Sigmoid colon (tissue), 7 donors: ENCODE results near the gene DNAI4. TPM values are rescaled to one million over a fixed set of nuclear protein-coding genes. Genes with fewer than 3 reads are reported as not detected.

Experiments
- DNase-seq: peaks from one replicate; pipeline ENCODE4 v3.0.0-alpha.2; 2019
- H3K27ac ChIP-seq, 4 donors: fragments of 200-600 bp; sonication (generic); one replicate each; pipeline ENCODE4 v1.5.1; 2016 to 2019; ENCODE audit warnings: mild to moderate bottlenecking in 1 of 4
- H3K27me3 ChIP-seq, 3 donors: fragments of 200-600 bp; sonication (generic); one replicate each; pipeline ENCODE4 v1.5.1; 2019; ENCODE audit warnings: mild to moderate bottlenecking in 1 of 3
- H3K36me3 ChIP-seq, 4 donors: fragments of 200-600 bp; sonication (generic); one replicate each; pipeline ENCODE4 v1.5.1; 2016 to 2019
- H3K4me1 ChIP-seq, 4 donors: fragments of 200-600 bp; sonication (generic); one replicate each; pipeline ENCODE4 v1.5.1; 2017 to 2019
- H3K4me3 ChIP-seq, 4 donors: fragments of 200-600 bp; sonication (generic); one replicate each; pipeline ENCODE4 v1.5.1; 2017 to 2019; ENCODE audit warnings: mild to moderate bottlenecking in 2 of 4, moderate library complexity in 1 of 4
- H3K9me3 ChIP-seq, 4 donors: fragments of 200-600 bp in 3 of 4; sonication (generic) in 3 of 4; one replicate each; pipeline versions ENCODE4 v1.5.1 to v1.6.1; 2013 to 2019
- EP300 ChIP-seq, 4 donors: sonication (generic); formaldehyde crosslinking; IDR thresholded peaks; one replicate each; pipeline ENCODE4 v1.6.1; 2017; ENCODE audit warnings: antibody characterized with exemption in 4 of 4
- POLR2A ChIP-seq, 2 donors: fragments of 450-650 bp; IDR thresholded peaks; one replicate each; pipeline ENCODE4 v1.6.1; 2016; ENCODE audit warnings: antibody characterized with exemption in 2 of 2, mild to moderate bottlenecking in 2 of 2, moderate library complexity in 2 of 2
- POLR2AphosphoS5 ChIP-seq, 4 donors: sonication (generic); formaldehyde crosslinking; IDR thresholded peaks; one replicate each; pipeline ENCODE4 v1.6.1; 2017; ENCODE audit warnings: antibody characterized with exemption in 4 of 4
- WGBS, 2 donors: extraction: QIAGEN DNeasy Blood & Tissue Kit; methylation state at CpG; one replicate each; pipeline ENCODE4 v1.1.7; 2013; 5-methylcytosine and 5-hydroxymethylcytosine counted together
- intact Hi-C: fragments of 100-400 bp; cut with DNase I; formaldehyde crosslinking; loops from one replicate; pipeline ENCODE4 v1.15.1; 2023
- polyA plus RNA-seq, 3 donors: library from polyadenylated mRNA; stranded (reverse); fragments of 200-250 nt; gene quantifications; one replicate each; pipeline ENCODE4 v1.2.3, GENCODE V29; 2013
- total RNA-seq, 4 donors: library from RNA; depleted of rRNA; stranded (reverse); fragments of >200 nt; gene quantifications; one replicate each; pipeline ENCODE4 v1.1.0, GENCODE V29; 2016
- TF ChIP-seq, protein P1 (sequence below), 4 experiments: fragments of 450-650 bp in 3 of 4; fragments of 200-600 bp in 1 of 4; IDR thresholded peaks; one replicate each; pipeline ENCODE4 v1.5.1; 2016 to 2019; ENCODE audit warnings: antibody characterized with exemption in 4 of 4, mild to moderate bottlenecking in 3 of 4, moderate library complexity in 2 of 4
- donor health status: healthy with polysubstance abuse.
- donor health status: Bipolar disorder and iron deficiency.
- donor health status: healthy.

Gene DNAI4
- total and polyA plus RNA-seq, 7 donors: 3.0 to 16.1 (median 8.4) TPM

DNA sequence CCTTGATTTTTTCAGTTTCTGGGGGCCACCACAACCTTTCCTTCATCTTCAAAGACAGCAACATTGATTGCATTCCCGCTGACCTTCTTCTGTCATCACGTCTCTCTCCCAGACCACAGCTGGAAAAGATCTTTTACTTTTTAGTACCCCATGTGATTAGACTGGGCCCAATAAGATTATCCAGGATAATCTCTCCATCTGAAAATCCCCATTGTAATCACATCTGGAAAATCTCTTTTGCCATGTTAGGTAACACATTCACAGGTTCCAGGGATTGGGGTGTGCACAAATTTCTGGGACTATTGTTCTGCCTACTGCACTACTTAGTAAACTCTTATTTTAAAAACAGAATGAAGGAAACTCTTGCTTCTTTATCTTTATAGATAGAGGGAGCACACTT lies 76.5 kb downstream of the DNAI4 start:
- no peaks in the 10 kb centered on the region for H3K4me1 ChIP-seq
- TF ChIP-seq, protein P1, sequence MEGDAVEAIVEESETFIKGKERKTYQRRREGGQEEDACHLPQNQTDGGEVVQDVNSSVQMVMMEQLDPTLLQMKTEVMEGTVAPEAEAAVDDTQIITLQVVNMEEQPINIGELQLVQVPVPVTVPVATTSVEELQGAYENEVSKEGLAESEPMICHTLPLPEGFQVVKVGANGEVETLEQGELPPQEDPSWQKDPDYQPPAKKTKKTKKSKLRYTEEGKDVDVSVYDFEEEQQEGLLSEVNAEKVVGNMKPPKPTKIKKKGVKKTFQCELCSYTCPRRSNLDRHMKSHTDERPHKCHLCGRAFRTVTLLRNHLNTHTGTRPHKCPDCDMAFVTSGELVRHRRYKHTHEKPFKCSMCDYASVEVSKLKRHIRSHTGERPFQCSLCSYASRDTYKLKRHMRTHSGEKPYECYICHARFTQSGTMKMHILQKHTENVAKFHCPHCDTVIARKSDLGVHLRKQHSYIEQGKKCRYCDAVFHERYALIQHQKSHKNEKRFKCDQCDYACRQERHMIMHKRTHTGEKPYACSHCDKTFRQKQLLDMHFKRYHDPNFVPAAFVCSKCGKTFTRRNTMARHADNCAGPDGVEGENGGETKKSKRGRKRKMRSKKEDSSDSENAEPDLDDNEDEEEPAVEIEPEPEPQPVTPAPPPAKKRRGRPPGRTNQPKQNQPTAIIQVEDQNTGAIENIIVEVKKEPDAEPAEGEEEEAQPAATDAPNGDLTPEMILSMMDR (IDR thresholded peaks at IDR 0.05): no peak
- TF ChIP-seq EP300 (IDR thresholded peaks at IDR 0.05) (no peak), POLR2AphosphoS5 (IDR thresholded peaks at IDR 0.05) (no peak), POLR2A (IDR thresholded peaks at IDR 0.05) (no peak)
- WGBS, 2 donors: 87 to 91% methylated on average over 2 of the region's 2 CpGs
- intact Hi-C loops: no loop called here
- no peaks in the 10 kb centered on the region for H3K36me3 ChIP-seq
- no peak for DNase-seq
- H3K4me3 ChIP-seq: no peak overlapping the region
- H3K9me3 ChIP-seq: no peaks in the 10 kb centered on the region
- no peak overlapping the region for H3K27ac ChIP-seq
- no peaks in the 10 kb centered on the region for H3K27me3 ChIP-seq

DNA sequence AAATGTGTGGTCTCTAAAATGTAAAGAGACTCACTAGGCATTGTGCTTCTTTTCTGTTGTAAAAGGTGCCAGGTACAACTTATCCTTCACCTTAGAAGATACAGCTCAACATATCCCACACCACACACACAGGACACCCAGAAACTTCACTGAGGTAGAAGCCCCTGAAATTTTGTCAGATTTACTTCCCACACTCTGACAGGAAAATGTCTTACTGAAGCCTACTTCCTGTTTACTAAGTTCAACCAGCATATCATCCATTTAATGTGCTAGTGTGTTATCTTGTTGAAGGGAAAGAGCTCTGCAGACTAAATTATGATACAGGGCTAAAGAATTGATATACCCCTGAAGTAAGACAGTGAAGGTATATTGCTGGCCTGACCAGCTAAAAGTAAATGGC lies 83.7 kb downstream of the DNAI4 start:
- Histone ChIP-seq H3K27ac (no peak overlapping the region), H3K4me3 (no peak overlapping the region), H3K9me3 (no peaks in the 10 kb centered on the region), H3K4me1 (no peaks in the 10 kb centered on the region), H3K27me3 (no peaks in the 10 kb centered on the region), H3K36me3 (no peaks in the 10 kb centered on the region)
- intact Hi-C loops: no loop called here
- no peak for TF ChIP-seq POLR2AphosphoS5 (IDR thresholded peaks at IDR 0.05)
- TF ChIP-seq EP300 (IDR thresholded peaks at IDR 0.05): no peak
- TF ChIP-seq POLR2A (IDR thresholded peaks at IDR 0.05): no peak
- TF ChIP-seq, protein P1 (IDR thresholded peaks at IDR 0.05): no peak
- DNase-seq: no peak

DNA sequence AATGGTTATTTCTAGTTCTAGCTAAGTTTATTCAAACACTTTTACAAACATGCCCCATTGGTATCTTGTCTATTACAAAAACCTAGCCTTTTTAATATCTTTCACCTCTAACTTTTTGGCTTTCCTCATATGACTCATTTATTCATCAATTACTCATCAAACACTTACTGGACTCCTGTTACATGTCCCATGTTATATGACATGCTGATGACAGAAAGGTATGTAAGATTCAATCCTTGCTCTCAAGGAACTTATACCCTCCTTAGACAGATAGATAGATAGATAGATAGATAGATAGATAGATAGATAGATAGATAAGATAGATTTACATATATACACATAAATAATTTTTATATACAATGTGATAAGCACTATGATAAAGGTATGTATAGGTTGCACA lies 89.7 kb downstream of the DNAI4 start:
- H3K4me1 ChIP-seq: no peaks in the 10 kb centered on the region
- no peaks in the 10 kb centered on the region for H3K9me3 ChIP-seq
- H3K36me3 ChIP-seq: no peaks in the 10 kb centered on the region
- intact Hi-C loops: no loop called here
- H3K27me3 ChIP-seq: no peaks in the 10 kb centered on the region
- no peak for DNase-seq
- H3K27ac ChIP-seq: no peak overlapping the region
- TF ChIP-seq, protein P1 (IDR thresholded peaks at IDR 0.05): no peak
- TF ChIP-seq EP300 (IDR thresholded peaks at IDR 0.05) (no peak), POLR2AphosphoS5 (IDR thresholded peaks at IDR 0.05) (no peak), POLR2A (IDR thresholded peaks at IDR 0.05) (no peak)
- no peak overlapping the region for H3K4me3 ChIP-seq

DNA sequence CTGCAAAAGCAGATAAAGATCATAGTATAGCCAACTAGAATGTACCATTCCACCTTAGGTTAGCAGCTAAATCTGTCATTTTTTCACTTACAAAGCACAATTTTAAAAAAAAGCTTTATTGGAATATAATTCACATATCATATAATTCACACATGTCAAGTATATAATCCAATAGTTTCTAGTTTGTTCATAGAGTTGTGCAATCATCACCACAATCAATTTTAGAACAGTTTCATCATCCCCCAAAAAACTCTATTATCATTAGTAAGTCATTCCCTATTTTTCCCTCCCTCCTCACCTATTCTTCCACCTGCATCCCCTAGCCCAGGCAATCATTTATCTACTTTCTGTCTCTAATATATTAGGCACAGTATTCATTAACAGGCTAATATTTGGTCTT lies 91.5 kb downstream of the DNAI4 start:
- Histone ChIP-seq H3K4me1 (no peaks in the 10 kb centered on the region), H3K27ac (no peak overlapping the region), H3K27me3 (no peaks in the 10 kb centered on the region), H3K4me3 (no peak overlapping the region), H3K9me3 (no peaks in the 10 kb centered on the region), H3K36me3 (no peaks in the 10 kb centered on the region)
- TF ChIP-seq, protein P1 (IDR thresholded peaks at IDR 0.05): no peak
- TF ChIP-seq POLR2AphosphoS5 (IDR thresholded peaks at IDR 0.05): no peak
- TF ChIP-seq POLR2A (IDR thresholded peaks at IDR 0.05): no peak
- DNase-seq: no peak
- intact Hi-C loops: no loop called here

DNA sequence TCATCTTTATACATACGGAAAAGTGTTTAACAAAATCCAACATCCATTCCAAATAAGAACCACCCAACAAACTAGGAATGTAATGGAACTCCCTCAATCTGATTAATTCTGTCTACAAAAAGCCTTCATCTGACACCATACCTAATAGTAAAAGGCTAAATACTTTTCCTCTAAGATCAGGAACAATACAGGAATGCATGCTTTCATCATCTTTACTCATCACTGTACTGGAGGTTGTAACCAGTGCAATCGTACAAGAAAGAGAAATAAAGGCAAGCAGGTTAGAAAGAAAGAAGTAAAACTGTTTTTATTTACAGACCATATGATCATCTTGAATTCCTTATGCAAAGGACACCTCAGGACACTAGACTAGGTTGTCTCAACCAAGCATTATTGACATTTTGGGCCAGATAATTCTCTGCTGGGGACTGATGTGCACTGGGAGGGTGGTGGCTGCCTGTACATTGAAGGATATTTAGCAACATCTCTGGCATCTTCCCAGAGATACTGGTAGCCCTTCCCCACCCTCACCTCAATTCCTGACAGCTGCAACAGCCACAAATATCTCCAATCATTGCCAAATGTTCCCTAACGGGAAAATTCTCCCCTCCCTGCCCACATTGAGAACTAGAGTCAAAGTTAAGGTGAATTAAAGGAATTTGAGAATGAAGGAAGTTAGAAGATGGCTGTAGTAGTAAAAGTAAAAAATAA lies 93.0 kb downstream of the DNAI4 start:
- no peaks in the 10 kb centered on the region for H3K4me1 ChIP-seq
- H3K9me3 ChIP-seq: no peaks in the 10 kb centered on the region
- no peak overlapping the region for H3K27ac ChIP-seq
- DNase-seq: no peak
- no peak overlapping the region for H3K4me3 ChIP-seq
- no peaks in the 10 kb centered on the region for H3K27me3 ChIP-seq
- WGBS, 2 donors: 79 to 88% methylated on average over 3 of the region's 3 CpGs
- TF ChIP-seq, protein P1 (IDR thresholded peaks at IDR 0.05): no peak
- TF ChIP-seq POLR2A (IDR thresholded peaks at IDR 0.05): no peak
- TF ChIP-seq POLR2AphosphoS5 (IDR thresholded peaks at IDR 0.05): no peak
- TF ChIP-seq EP300 (IDR thresholded peaks at IDR 0.05): no peak
- no peaks in the 10 kb centered on the region for H3K36me3 ChIP-seq
- intact Hi-C loops: no loop called here
